Retinal pigment epithelial cell (primary cell): ENCODE measurements around the gene SMIM45.

Source experiments
- DNase-seq: peaks from one replicate; pipeline ENCODE4 v3.0.0-alpha.2; 2010; ENCODE audit warnings: low read depth
- H3K4me3 ChIP-seq: 2 replicates; pipeline ENCODE4 v1.5.1; 2011; ENCODE audit warnings: mild to moderate bottlenecking, low read length, control low read depth, moderate library complexity
- CTCF ChIP-seq: conservative IDR thresholded peaks from 2 replicates; pipeline ENCODE4 v1.5.1; 2011; ENCODE audit warnings: low read depth, low read length, control low read depth, inconsistent platforms

SMIM45 gene

GRCh38 chr22:41908411-41909309 is 43.3 kb upstream of the SMIM45 start:
- DNase-seq = no peak
- peak overlapping the region; percentile 17 for H3K4me3 ChIP-seq
- no peak for TF ChIP-seq CTCF

DNA sequence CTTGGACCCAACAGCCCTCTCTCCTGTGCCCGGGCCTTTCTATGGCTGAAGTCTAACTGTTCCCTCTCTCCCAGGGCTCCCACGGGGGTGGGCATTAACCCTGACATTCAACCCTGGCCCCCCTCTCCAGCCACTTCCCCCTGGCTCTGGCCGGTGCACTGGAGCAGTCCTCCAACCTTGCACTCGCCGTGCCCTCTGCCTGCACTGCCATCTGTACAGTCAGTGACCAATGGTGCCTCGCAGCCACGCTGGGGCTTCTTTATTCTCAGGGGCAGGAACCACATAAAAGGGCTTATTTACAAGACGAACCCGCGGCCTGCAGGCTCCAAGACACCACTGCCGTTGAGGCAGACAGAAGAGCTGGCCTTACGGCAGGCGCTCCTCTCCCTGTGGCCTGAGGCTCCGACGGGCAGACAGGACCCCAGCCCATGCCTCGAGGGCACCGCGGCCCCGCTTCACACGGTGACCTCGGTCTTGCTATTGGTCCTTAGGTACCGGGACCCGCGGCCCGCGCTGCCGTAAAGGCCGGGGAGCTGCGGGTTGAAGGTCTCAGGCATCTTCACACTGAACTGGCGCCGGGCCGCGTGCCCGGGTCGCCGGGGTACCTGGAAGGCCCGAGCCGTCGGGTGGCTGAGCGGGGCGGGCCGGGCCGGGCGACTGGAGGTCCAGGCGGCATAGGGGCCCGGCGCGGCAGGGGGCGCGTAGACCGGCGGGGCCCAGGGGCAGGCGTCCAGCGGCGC is 42.5 kb upstream of the SMIM45 start:
- no peak for TF ChIP-seq CTCF
- DNase-seq = no peak
- H3K4me3 ChIP-seq = peak overlapping the region; percentile 17

DNA sequence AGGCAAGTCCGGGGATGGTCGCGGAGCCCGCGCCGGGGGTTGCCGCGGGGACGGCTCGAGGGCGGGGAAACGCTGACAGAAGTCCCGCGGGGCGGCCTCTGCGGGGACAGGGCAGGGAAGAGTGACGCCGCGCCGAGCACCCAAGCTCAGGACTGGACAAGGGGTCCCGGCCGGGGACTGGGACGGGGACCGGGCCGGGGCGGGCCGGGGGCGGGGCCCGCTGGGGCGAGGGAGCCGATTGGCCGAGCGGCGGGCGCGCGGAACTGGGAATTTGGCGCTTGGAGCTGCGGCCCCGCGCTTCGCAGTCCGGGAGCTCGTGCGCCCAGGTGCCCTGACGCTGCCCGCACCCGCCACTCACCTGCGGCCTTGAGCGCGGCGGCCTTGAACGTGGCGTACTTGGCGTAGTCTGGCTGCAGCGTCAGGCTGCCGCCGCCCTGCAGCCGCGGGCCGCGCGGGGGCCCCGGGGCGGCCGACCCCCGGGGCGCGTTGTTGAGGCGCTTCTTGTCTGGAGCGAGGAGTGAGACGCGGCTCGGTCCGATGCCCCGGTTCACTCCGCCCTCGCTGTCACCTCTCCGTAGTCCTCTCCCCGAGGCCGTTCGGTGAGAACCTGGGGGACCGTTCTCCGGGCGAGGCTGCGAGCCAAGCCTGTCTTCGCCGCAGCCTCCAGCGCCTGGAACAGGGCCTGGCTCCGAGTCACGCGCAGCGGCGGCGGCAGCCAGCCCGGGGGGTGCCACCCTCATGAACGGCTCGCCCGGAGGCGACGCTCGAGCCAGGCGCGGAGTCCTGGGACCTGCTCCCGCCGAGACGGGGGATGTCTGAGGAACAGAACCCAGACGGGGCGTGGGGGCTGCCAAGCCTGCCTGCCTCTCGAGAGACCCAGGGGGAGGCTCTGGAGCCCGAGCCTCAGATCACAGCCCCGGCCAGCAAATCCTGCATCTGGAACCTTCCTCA is 41.6 kb upstream of the SMIM45 start:
- DNase-seq = peak; percentile 54

GRCh38 chr22:41911001-41911611 is 40.8 kb upstream of the SMIM45 start:
- H3K4me3 ChIP-seq = no peak overlapping the region
- TF ChIP-seq CTCF = no peak
- DNase-seq = no peak

More for the DNA sequence above, 41.6 kb upstream of the SMIM45 start:
- no peak for TF ChIP-seq CTCF
- peak overlapping the region; percentile 22 for H3K4me3 ChIP-seq

- DNase-seq = no peak
- H3K4me3 ChIP-seq = no peak overlapping the region
- no peak for TF ChIP-seq CTCF
Measured at GRCh38 chr22:41912338-41913039, 39.5 kb upstream of the SMIM45 start.
